Measurements from ENCODE around the gene CACNA1A.
"Not testable (repeated sequence)": the region's sequence is repeated elsewhere in the genome, so short reads cannot be mapped to it uniquely, and the experiment has no call there.

CACNA1A gene

GRCh38 chr19:13169769-13170168 lies 336.5 kb downstream of the CACNA1A start:
- TF ChIP-seq CTCF (IDR thresholded peaks at IDR 0.05; ENCODE audit: extremely low read depth, insufficient read depth, missing control alignments): no peak
- in situ Hi-C loops (cut with MboI; ENCODE audit: low pct_unique_long_range_greater_than_20kb, low sequenced_read_pairs, unreplicated experiment): no loop called here
- peak; percentile 5 for DNase-seq (ENCODE audit: low spot score)

- DNase-seq (ENCODE audit: low spot score); in situ Hi-C loops (cut with MboI; ENCODE audit: low pct_unique_long_range_greater_than_20kb, low sequenced_read_pairs, unreplicated experiment): not testable (repeated sequence)
Measured at GRCh38 chr19:13166151-13166550, 340.1 kb downstream of the CACNA1A start.

- no peak for DNase-seq (ENCODE audit: low spot score)
- in situ Hi-C loops (cut with MboI; ENCODE audit: low pct_unique_long_range_greater_than_20kb, low sequenced_read_pairs, unreplicated experiment): no loop called here
- TF ChIP-seq CTCF (IDR thresholded peaks at IDR 0.05; ENCODE audit: extremely low read depth, insufficient read depth, missing control alignments): no peak
Measured at GRCh38 chr19:13165162-13165997, 340.9 kb downstream of the CACNA1A start.

- in situ Hi-C loops (cut with MboI; ENCODE audit: low pct_unique_long_range_greater_than_20kb, low sequenced_read_pairs, unreplicated experiment): no loop called here
- no peak for TF ChIP-seq CTCF (IDR thresholded peaks at IDR 0.05; ENCODE audit: extremely low read depth, insufficient read depth, missing control alignments)
- DNase-seq (ENCODE audit: low spot score): no peak
Measured at GRCh38 chr19:13164343-13165161, 341.7 kb downstream of the CACNA1A start.

- in situ Hi-C loops (cut with MboI; ENCODE audit: low pct_unique_long_range_greater_than_20kb, low sequenced_read_pairs, unreplicated experiment): no loop called here
Measured at GRCh38 chr19:13163609-13164342, 342.5 kb downstream of the CACNA1A start.

More at GRCh38 chr19:13163609-13164342, 342.5 kb downstream of the CACNA1A start:
- DNase-seq (ENCODE audit: low spot score): peak; percentile 54
- no peak for TF ChIP-seq CTCF (IDR thresholded peaks at IDR 0.05; ENCODE audit: extremely low read depth, insufficient read depth, missing control alignments)

Data from GM13977 (cell line).